ENCODE results near the gene TANC1. TPM values are rescaled to one million over a fixed set of nuclear protein-coding genes. Genes with fewer than 3 reads are reported as not detected.
A peak's percentile ranks its signal among the peaks of the same experiment; 100 is the strongest.

The TANC1 gene
- total RNA-seq, 1 experiment from 2014 or later, result 16.6 TPM

GRCh38 chr2:159118115-159118858 lies 149.8 kb downstream of the TANC1 start:
- peak; percentile 79 for DNase-seq (ENCODE audit: low spot score)

DNA sequence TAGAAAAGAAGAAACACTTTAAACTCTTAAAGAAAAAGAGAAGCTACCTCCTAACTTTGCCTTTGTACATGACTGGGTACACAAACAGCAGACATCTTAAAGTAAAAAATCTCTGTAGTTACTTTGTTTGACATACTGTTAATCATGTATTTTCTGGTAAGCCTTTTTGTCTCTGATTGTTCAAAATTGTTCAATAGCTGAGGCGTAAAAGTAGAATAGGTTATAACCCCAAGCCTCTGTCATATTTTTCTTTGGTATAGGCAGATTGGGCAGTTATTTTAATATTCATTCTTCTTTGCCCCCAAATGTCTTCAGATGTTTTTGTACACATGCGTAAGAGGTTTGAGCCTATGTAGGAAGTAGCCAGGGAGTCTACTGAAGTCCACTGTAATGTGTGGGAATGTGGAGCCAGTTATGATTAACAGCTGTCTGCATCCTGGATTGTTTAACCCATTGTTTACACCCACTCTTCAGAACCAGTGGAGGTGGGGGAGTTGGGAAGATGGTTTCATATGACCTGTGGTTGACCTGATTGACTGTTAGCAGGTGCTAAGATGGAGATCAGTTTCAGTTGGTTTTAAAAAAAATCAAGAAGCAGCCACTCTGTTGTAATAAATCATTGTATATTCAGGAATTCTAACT lies 150.5 kb downstream of the TANC1 start:
- DNase-seq (ENCODE audit: low spot score), result no peak

DNA sequence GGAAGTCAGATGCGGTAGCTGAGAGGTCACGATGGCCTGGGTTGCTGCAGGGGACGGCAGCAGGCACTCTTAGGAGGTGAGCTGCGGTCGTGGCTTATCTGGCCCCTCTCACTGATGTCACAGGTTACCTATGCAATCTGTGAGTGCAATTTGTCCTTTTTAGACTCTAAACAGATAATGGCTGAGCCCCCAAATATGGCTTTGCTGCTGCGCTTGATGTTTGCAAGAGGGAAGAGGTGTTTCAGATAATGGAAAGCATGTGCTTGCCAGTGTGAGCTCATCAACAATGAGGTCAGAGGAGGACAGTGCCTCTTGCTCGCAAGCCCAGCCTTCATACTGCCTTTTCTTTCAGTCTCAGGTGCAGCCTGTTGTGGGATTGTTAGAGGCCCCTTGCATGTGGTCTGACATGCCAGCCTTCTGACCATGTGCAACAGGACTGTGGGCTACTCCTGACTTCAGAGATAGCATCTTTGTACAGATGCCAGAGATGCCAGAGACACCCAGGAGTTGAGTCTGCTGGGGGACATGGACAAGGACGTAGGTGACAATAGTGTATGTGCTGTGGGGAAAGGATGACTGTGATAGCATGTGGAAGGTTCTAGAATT lies 151.3 kb downstream of the TANC1 start:
- no peak for DNase-seq (ENCODE audit: low spot score)

DNA sequence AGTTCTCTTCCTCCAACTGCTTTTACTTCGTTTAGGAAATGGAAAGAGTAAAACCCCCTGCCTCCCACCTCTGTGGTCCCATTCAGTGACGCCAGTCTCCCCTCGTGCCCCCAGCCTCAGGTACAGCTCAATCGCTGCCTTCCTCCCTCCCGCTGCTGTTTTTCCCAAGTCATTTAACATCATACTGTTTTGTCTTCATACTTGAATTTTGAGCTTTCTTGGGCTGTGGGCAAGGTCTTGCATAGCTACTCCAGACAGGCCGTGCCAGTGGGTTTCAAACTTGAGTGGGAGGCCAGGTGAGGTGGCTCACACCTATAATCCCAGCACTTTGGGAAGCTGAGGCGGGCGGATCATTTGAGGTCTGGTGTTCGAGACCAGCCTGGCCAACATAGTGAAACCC lies 155.3 kb downstream of the TANC1 start:
- no peak for DNase-seq (ENCODE audit: low spot score)

- DNase-seq (ENCODE audit: low spot score), result peak; percentile 88
Observed at GRCh38 chr2:159124441-159124911, 156.0 kb downstream of the TANC1 start.

- DNase-seq (ENCODE audit: low spot score), result no peak
Observed at GRCh38 chr2:159124931-159125467, 156.6 kb downstream of the TANC1 start.

DNA sequence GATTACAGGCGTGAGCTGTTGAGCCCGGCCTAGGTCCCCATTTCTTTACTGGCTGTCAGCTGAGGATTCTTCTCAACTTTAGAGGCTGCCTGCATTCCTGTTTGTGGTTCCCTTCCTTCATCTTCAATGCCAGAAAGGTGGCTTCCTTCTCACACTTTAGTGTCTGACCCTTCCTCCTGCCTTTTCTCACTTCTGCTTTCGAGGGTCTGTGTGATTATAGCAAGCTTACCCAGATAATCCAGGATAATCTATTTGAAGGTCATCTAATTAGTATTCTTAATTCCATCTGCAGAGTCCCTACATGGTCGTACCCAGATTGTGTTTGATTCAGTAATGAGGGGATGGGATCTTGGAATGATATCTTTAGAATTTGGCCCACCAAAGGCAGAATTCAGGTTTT lies 157.4 kb downstream of the TANC1 start:
- no peak for DNase-seq (ENCODE audit: low spot score)

GRCh38 chr2:159126432-159127022 lies 158.1 kb downstream of the TANC1 start:
- no peak for DNase-seq (ENCODE audit: low spot score)

DNA sequence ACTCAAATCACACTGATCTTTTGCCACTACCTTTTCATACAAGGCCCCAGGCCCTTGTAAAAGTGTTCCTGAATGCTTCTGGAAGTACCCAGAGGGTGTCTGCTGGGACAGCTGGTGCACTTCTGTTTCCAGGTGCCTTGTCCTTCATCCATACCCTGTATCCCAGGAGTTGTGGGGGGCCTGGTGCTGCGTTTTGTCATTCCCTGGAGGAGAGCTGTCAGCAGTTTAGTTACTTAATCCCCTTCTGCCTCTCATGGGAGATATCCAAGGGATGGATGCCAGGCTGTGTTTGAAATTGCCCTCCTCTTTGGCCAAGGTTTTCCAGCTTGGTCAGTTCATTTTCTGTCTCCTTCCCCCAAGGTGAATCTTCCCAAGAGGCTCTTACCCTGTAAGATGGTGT lies 159.8 kb downstream of the TANC1 start:
- DNase-seq (ENCODE audit: low spot score), result no peak

DNA sequence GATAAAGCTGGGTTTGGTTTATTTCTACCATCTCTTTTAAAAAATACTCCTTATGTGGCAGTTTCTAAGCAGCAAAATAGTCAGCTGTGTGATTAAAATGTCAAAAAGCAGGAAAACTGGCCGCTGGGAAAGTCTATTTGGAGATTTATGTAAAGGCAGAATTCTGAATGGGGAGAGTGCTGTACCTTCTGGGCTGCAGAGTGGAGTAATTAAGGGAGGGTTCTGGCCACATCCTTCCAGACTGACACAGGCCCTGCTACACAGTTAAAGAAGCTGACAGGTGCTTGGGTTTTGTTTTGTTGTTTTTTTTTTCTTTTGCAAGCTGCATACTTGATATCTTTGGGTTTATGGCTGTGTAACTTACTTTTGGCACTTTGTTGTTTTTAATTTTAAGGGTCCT lies 160.8 kb downstream of the TANC1 start:
- DNase-seq (ENCODE audit: low spot score), result no peak

DNA sequence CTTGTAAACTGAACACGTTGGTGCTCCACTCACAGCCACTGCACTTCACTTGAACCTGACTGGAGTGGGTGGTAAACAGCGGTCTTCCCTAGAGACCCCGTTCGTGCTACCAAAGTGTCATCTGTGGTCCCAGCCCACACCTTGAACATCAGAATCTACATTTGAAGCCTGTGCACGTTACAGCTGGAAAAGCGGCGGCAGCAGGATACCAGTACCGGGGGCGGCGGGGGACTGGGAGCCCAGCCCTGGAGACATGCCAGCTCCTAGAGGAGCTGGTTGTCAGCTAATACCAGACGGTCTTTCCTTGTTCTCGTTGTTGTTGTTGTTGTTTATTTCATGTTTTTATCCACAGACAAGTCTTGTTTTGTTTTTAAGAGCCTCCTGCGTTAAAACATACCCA lies 161.4 kb downstream of the TANC1 start:
- no peak for DNase-seq (ENCODE audit: low spot score)

- no peak for DNase-seq (ENCODE audit: low spot score)
Observed at GRCh38 chr2:159130302-159130701, 161.9 kb downstream of the TANC1 start.

DNA sequence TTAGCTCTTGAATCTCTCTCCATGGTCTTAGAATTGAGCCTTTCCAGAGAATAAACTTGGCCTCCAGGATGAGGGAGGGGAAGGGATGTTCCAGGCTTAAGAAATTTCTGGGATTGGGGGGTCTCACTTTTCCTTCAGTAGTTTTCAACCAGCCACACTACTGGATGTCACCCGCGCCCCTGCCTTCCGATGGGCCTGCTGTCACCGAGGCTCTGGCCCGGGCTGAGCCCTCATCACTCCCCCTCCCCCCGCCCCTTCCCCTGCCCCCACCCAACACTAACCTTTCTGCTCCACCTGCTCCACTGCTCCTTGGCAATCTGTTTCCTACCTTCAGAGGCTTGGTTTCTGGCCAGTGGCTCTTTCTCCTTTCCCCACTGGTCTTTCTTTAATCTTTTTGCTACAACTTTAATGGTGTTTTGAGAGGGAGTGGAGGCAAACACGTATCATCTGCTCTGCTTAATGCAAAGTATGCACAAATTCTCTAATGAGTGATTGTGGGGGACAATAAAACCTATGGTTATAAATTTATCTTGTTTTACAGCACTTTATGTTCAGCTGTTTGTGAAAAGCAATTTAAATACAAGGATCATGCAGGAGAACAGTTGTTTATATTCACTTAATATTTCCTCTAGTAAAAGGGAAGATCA lies 162.9 kb downstream of the TANC1 start:
- no peak for DNase-seq (ENCODE audit: low spot score)

- DNase-seq (ENCODE audit: low spot score), result no peak
Observed at GRCh38 chr2:159131914-159132281, 163.5 kb downstream of the TANC1 start.

DNA sequence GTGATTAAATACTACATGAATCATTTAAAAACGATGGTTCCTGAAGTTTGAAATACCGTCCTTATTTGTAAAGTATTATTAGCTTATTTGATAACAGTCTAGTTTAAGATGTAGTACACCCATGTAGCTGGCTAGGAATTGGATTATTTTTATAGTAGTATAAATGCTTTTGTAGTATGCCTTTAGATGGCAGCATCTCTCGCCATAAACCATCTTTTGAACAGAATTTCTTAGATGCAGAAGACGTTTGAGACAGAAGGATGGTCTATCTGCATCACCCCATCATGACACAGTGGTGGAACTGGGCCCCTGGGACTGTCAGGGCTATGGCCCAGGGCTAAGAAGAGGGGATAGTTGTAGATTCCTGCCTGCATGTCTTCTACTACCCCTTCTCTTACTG lies 165.4 kb downstream of the TANC1 start:
- DNase-seq (ENCODE audit: low spot score), result no peak

GRCh38 chr2:159134979-159135378 lies 166.5 kb downstream of the TANC1 start:
- DNase-seq (ENCODE audit: low spot score), result no peak

GRCh38 chr2:159136391-159136790 lies 168.0 kb downstream of the TANC1 start:
- no peak for DNase-seq (ENCODE audit: low spot score)

GRCh38 chr2:159137511-159138241 lies 169.2 kb downstream of the TANC1 start:
- no peak for DNase-seq (ENCODE audit: low spot score)

DNA sequence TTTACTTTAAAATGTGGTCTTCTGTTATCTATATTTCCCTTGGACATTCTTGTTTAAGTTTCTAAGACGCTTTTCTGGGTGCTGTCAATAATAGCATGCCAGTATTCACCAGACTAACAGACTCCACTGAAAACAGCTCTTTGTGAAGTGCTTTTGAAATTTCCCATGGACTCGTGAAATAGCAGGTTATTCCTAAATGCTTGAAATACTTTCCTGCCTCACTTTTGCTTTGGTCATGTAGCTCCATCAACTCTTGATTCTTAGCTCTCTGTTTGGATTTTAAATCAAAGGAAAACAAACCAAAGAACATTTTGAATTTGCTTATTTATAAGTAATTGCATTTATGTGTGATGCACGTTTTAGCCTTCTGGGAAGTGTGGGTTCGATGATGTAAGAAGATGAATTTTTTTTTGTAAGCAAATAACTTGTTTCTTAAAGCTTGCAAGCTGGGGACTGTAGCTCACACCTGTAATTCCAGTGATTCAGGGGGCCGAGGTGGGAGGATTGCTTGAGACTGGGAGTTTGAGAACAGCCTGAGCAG lies 170.3 kb downstream of the TANC1 start:
- no peak for DNase-seq (ENCODE audit: low spot score)

- no peak for DNase-seq (ENCODE audit: low spot score)
Observed at GRCh38 chr2:159139216-159139933, 170.9 kb downstream of the TANC1 start.

All from H4 (cell line).